ENCODE measurements around the gene ARL14EP.
A peak's percentile ranks its signal among the peaks of the same experiment; 100 is the strongest.

DNA sequence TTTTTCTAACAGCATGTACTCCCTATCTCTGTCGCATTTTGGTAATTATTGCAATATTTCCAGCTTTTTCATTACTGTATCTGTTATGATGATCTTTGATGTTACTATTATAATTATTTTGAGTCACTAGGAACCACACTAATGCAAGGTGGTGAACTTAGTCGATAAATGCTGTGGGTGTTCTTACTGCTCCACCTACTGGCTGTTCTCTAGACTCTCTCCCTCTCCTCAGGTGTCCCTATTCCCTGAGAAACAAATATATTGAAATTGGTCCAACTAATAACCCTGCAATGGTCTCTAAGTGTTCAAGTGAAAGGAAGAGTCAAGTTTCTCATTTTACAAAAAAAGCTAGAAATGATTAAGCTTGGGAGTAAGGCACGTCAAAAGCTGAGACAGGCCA, 10.5 kb downstream of the ARL14EP start:
- TF ChIP-seq, protein P1, sequence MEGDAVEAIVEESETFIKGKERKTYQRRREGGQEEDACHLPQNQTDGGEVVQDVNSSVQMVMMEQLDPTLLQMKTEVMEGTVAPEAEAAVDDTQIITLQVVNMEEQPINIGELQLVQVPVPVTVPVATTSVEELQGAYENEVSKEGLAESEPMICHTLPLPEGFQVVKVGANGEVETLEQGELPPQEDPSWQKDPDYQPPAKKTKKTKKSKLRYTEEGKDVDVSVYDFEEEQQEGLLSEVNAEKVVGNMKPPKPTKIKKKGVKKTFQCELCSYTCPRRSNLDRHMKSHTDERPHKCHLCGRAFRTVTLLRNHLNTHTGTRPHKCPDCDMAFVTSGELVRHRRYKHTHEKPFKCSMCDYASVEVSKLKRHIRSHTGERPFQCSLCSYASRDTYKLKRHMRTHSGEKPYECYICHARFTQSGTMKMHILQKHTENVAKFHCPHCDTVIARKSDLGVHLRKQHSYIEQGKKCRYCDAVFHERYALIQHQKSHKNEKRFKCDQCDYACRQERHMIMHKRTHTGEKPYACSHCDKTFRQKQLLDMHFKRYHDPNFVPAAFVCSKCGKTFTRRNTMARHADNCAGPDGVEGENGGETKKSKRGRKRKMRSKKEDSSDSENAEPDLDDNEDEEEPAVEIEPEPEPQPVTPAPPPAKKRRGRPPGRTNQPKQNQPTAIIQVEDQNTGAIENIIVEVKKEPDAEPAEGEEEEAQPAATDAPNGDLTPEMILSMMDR (IDR thresholded peaks at IDR 0.05; ENCODE audit: insufficient read depth, low read length, poor library complexity, severe bottlenecking) = peak; percentile 44
- no peak for TF ChIP-seq EZH2phosphoT487 (conservative IDR thresholded peaks at IDR 0.05; ENCODE audit: low read length)

All from SU-DHL-6 (cell line).